Ramos (cell line): ENCODE data around the gene HSD3B7.
"Not testable (repeated sequence)": the region's sequence is repeated elsewhere in the genome, so short reads cannot be mapped to it uniquely, and the experiment has no call there.

Experiments
- in situ Hi-C: fragments of 300-500 bp; cut with MboI; formaldehyde crosslinking; loops from one replicate; pipeline ENCODE4 v1.14.3; 2022; ENCODE audit warnings: low sequenced_read_pairs; ENCODE audit not compliant: unreplicated experiment

HSD3B7 gene

DNA sequence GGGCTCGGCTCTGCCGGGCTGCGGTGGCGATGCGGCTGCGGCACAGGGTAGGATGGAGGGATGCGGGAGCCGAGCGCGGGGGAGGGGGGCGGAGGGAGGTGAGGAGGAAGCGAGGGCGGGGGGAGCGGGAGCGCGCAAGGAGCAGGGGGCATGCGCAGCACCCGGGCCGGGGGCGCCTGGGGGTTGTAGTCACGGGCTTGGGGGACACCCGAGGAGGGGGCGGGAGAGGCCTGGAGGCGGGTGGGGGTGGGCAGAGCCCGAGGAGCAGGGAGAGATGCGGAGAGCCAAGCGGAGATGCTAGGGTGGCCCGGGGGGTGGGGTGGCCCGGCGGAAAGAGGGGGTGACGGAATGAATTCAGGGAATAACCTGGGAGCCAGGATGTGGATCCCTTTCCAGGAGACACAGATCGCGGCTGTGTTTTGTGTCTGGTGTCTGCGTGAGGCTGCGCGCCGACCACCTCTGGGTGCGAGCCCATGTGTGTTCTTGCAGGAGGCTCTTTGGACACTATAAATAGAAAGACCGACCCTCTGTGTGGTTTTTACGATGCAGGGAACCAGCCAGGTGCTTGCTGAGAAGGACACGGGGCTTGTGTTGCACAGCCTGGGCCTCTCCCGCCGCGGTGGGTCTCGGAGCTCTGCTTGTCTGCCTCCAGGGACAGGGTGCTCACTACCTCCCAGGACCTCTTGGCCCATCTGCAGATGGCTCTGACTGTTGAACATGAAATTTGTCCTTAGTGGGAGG lies 25.7 kb downstream of the HSD3B7 start, which contains the start of gene STX1B:
Gene STX1B (minus strand): TSS at position 54 of the 741 bp plus-strand sequence. CDS start 242 bp downstream, outside the sequence.
- in situ Hi-C loops, result no loop called here

DNA sequence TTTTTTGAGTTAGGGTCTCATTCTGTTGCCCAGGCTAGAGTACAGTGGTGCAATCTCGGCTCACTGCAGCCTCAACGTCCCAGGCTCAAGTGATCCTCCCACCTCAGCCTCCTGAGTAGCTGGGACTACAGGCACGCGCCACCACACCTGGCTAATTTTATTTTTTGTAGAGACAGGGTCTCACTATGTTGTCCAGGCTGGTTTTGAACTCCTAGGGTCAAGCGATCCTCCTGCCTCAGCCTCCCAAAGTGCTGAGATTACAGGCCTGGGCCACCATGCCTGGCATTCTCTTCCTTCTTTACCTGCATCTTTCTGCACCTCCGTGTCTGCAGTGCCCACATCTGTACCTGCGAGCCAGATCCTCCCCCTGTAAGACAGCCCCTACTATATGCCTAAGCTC lies 26.8 kb downstream of the HSD3B7 start:
- in situ Hi-C loops, result not testable (repeated sequence)

DNA sequence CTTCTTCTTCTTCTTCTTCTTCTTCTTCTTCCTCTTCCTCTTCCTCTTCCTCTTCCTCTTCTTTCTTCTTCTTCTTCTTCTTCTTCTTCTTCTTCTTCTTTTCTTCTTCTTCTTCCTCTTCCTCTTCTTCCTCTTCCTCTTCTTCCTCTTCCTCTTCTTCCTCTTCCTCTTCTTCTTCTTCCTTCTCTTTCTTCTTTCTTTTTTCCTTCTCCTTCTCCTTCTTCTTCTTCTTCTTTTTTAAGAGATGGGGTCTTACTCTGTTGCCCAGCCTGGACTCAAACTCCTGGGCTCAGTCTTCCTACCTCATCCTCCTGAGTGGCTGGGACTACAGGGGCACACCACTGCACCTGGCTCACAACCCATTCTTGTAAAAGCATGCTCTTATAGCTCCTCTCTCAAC lies 28.3 kb downstream of the HSD3B7 start:
- in situ Hi-C loops, result not testable (repeated sequence)

DNA sequence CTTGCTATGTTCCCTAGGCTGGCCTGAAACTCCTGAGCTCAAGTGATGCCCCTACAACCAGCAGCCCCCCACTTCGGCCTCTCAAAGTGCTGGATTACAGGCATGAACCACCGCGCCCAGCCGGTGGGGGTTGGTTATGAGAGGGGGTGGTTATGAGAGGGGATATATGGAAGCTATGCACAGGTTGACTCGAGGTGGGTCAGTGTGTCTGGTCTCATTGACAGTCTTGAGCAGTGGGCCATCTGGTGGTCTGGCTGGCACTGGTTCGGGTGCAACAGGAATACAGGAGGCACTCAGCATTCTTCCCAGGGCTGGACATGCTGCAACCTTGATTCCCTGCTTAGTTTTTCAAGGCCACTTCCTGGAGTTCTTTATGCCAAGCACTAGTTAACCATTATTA lies 31.0 kb downstream of the HSD3B7 start:
- in situ Hi-C loops, result no loop called here

DNA sequence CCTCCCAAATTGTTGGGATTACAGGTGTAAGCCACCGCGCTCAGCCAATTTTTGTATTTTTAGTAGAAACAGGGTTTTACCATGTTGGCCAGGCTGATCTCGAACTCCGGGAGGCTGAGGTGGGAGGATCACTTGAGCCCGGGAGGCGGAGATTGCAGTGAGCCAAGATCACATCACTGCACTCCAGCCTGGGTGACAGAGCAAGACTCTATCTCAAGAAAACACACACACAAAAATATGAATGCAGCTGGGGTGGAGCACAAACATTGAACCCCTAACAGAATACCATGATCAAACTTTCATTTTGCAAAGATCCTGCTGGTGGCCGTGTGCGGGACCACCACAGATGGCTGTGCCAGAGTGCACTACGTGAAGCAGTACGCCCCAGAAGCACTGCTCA lies 32.7 kb downstream of the HSD3B7 start:
- in situ Hi-C loops, result not testable (repeated sequence)

DNA sequence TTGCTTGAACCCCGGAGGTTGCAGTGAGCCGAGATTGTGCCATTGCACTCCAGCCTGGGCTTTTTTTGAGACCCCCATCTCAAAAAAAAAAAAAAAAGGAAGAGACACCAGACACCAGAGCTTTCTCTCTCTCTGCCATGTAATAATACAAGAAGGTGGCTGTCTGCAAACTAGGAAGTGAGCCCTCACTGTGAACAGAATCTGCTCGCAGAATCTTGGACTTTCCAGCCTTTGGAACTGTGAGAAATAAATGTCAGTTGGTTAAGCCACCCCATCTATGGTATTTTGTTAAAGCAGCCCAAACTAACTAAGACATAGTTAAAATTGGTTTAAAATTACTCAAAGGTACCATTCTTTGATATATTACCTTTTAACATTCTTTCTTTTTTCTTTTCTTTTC lies 35.5 kb downstream of the HSD3B7 start:
- in situ Hi-C loops, result no loop called here

DNA sequence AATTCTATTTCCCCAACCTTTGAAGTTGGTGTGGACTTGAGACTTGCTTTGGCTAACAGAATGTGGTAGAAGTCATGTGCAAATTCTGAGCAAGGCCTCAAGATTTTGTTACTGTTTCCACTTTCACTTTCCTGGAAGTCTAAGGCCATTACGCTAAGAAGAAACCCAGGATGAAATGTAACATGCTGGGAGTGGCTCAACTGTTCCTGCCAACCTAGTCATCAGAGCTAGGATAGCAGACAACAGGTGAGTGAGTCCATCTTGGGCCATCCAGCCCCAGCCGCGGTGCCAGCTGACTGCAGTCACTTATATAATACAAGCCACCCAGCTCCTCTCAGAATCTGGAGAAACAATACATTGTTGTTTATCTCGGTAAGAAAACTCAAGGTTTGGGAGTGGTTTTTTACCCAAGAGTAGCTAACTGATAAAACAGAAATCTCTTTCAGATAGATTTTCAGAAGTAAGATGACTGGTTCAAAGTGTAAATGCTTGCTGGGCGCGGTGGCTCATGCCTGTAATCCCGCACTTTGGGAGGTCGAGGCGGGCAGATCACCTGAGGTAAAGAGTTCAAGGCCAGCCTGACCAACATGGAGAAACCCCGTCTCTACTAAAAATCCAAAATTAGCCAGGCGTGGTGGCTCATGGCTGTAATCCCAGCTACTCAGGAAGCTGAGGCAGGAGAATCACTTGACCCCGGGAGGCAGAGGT lies 37.7 kb downstream of the HSD3B7 start:
- in situ Hi-C loops, result no loop called here

DNA sequence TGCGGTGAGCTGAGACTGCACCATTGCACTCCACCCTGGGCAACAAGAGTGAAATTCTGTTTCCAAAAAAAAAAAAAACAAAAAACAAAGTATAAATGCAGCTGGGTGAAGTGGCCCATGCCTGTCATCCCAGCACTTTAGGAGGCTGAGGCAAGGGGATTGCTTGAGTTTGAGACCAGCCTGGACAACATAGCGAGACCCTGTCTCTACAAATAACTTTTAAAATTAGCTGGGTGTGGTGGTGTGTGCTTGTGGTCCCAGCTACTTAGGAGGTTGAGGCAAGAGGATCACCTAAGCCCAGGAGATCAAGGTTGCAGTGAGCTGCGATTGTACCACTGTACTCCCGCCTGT lies 38.2 kb downstream of the HSD3B7 start:
- in situ Hi-C loops, result no loop called here

DNA sequence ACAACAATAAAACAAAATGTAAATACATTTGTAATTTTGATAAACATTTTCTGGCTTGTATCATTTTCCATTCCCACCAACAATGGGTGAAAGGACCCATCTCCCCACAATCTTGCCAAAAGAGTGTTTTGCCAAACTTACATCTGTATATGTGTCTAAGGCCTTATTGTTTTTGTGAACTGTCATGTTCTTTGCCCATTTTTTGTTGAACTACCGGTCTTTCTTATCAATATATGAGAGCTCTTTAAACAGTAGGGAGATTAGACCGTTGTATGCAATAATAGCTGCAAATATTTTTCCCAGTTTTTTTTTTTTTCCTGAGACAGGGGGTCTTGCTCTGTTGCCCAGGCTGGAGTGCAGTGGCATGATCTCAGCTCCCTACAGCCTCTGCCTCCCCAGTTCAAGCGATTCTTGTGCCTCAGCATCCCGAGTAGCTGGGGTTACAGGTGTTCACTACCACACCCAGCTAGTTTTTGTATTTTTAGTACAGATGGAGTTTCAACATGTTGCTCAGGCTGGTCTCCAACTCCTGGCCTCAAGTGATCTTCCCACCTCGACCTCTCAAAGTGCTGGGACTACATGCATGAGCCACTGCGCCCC lies 38.7 kb downstream of the HSD3B7 start:
- in situ Hi-C loops, result no loop called here

DNA sequence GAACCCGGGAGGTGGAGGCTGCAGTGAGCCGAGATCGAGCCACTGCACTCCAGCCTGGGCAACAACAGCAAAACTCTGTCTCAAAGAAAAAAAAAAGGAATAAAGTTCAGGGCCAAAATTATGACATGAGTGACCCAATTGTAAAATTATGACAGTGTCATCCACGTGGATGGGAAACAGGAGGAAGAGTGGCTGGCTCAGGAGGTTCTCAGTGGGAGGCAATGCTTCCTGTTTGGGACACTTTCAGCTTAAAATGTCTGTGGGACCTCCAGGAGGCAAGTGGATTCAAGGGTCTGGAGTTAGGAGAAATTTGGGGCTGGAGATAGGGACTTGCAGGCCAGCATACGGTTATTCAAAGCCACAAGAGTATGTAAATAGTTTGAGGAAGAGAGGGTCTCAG lies 40.3 kb downstream of the HSD3B7 start:
- in situ Hi-C loops, result no loop called here

DNA sequence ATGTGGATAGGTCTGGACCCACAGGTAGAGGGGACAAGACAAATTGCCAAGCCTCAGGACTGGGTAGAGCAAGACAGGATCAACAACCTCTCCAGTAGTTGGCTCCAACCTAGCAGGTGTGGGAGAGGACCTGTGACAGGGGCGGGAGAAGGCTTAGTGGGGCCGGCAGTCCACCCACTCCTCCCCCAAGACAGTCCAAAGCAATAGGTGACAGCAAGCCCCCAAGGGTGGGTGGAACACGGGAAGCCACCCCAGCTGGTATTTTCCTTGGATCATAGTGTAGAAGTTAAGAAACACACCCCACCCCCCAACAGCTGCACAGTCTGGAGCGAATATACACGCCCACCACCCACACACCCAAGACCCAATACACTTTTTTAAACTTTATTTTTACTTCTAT lies 44.3 kb downstream of the HSD3B7 start:
- in situ Hi-C loops, result no loop called here

DNA sequence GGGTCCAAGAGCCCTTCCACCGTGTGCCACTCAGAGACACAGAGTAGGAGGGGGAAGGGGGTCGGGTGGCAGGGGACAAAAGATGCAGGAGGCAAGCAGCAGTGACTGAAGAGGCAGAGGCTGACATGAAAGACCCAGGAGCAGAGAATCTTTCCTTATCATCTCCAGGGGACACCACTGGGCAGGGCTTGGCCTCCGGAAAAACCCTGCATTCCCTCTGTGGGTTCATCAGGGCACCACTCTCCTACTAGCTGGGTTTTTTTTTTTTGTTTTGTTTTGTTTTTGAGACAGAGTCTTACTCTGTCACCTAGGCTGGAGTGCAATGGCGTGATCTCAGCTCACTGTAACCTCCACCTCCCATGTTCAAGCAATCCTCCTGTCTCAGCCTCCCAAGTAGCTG lies 46.3 kb downstream of the HSD3B7 start:
- in situ Hi-C loops, result no loop called here

DNA sequence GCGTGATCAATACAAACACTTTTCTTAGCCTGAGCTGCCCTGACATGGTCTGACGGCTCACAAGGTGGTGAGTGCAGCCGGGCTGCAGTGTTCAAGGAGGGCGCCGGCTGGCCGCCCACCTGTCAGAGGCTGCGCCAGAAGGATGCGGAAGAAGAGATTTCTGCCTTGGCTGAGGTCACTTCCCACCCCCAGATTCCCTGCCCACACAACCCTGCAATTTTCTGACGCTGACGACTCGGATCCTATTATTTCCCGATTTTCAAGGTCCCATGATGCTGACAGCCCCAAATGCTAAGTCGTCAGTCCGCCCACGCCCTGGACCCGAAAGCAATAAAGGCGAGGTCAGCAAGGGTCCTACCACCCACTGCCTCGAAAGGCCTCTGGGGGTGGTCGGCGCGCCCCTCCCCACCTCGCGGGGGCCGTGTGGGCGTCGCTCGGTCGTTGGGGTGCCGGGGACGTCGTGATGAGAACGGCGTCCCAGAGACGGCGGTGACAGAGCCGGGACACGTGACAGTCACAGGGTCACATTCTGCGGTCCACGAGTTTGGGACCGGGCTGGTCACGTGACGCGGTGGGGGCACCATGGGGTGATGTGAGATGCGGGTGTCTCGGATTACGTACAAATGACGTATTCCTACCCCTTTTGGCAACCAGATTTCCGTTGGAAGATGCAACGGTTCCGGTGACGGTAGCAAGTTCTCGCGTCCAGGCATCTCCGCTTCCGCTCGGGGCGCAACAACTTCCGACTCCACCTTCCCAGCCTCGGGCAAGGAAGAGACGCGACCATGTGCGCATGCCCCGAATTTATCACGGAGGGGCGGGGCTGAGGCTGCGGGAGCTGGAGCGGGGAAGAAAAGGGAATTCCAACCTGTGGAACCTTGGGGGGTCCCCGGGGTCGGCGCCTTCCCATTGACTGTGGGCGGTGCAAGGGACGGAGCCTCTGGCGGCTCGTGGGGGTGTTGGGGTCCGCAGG lies 48.0 kb downstream of the HSD3B7 start, which contains the start of gene STX4:
Gene STX4 (plus strand): TSS at position 823 of the 973 bp plus-strand sequence. CDS start 248 bp downstream, outside the sequence.
- in situ Hi-C loops, result no loop called here

DNA sequence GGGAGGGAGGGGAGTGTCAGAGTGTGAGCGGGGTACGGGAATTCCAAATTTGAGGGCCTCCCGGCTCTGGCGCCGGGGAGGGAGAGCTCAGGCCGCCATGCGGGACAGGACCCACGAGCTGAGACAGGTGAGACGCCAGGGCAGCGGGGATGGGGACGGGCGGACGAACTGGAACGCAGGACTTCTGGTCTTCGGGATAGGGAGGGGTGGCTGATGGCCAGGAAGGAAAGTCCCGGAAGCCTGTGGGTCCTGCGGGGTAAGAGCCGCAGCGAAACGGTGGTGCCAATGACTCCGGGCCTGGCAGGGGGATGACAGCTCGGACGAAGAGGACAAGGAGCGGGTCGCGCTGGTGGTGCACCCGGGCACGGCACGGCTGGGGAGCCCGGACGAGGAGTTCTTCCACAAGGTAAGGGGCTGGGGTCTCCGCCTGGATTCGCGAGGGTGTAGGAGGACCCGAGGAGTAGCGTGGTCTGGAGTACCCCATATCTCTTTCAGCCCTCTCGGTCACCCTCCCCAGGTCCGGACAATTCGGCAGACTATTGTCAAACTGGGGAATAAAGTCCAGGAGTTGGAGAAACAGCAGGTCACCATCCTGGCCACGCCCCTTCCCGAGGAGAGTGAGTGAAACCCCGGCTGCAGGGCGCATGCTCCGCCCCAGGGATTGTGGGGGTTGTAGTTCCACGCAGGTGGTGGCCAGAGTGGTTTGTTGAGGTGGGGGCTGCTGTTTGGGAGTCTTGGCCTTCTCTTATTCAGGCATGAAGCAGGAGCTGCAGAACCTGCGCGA lies 48.9 kb downstream of the HSD3B7 start:
- in situ Hi-C loops, result no loop called here

DNA sequence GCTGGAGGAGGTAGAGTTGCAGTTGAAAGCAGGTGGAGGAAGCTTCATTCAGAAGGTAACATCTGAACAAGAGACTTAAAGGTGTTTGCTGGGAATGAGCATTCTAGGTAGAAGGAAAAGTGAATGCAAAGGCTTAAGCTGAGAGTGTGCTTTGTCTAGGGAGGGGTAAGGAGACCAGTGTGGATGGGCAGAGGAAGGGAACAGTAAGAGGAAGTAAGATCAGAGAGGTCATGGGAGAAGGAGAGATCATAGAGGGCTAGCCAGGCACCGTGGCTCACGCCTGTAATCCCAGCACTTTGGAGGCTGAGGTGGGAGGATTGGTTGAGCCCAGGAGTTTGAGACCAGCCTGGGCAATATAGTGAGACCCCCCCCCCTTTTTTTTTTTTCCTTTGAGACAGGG lies 51.7 kb downstream of the HSD3B7 start:
- in situ Hi-C loops, result no loop called here
